OCI-LY3 (cell line): ENCODE data around the gene WWC1.

ENCODE experiments used
- H2AFZ ChIP-seq: fragments of 200-600, 300-600 bp; shearing (Covaris generic); 2 replicates; pipeline ENCODE4 v1.6.0; 2014; ENCODE audit warnings: antibody characterized with exemption, low read depth, low read length
- H3K27ac ChIP-seq: fragments of 200-600, 300-600 bp; sonication (generic); 2 replicates; pipeline ENCODE4 v1.5.1; 2014; ENCODE audit warnings: mild to moderate bottlenecking, low read length, moderate library complexity, mixed read lengths
- H3K27me3 ChIP-seq: fragments of 200-600, 300-600 bp; sonication (generic); 2 replicates; pipeline ENCODE4 v1.6.1; 2014; ENCODE audit warnings: low read depth, low read length, mixed read lengths
- H3K36me3 ChIP-seq: fragments of 200-600, 300-600 bp; sonication (generic); replicated peaks from 2 replicates; pipeline ENCODE3; 2014; ENCODE audit warnings: low read depth, low read length, mixed read lengths
- H3K4me1 ChIP-seq: fragments of 300-600, 200-600 bp; sonication (generic); 2 replicates; pipeline ENCODE4 v1.6.1; 2014; ENCODE audit warnings: low read length, mixed read lengths
- H3K4me2 ChIP-seq: fragments of 200-600, 300-600 bp; sonication (generic); 2 replicates; pipeline ENCODE4 v1.6.1; 2014; ENCODE audit warnings: low read length, mixed read lengths
- H3K4me3 ChIP-seq: fragments of 300-600, 200-600 bp; sonication (generic); 2 replicates; pipeline ENCODE4 v1.5.1; 2014; ENCODE audit warnings: antibody characterized with exemption, mild to moderate bottlenecking, low read length, moderate library complexity
- H3K79me2 ChIP-seq: fragments of 300-600, 200-600 bp; shearing (Covaris generic); 2 replicates; pipeline ENCODE4 v1.6.1; 2014; ENCODE audit warnings: mild to moderate bottlenecking, low read length, mixed read lengths
- H3K9ac ChIP-seq: fragments of 300-600, 200-600 bp; shearing (Covaris generic); 2 replicates; pipeline ENCODE4 v1.6.0; 2014; ENCODE audit warnings: mild to moderate bottlenecking, low read length, moderate library complexity
- H3K9me3 ChIP-seq: fragments of 200-600, 300-600 bp; shearing (Covaris generic); 2 replicates; pipeline ENCODE4 v1.6.1; 2014; ENCODE audit warnings: low read length, mixed read lengths; ENCODE audit not compliant: insufficient read depth
- H4K20me1 ChIP-seq: fragments of 200-600, 300-600 bp; sonication (generic); 2 replicates; pipeline ENCODE4 v1.6.1; 2016; ENCODE audit warnings: low read length, mixed read lengths; ENCODE audit not compliant: insufficient read depth
- CTCF ChIP-seq: fragments of 200-600, 300-600 bp; sonication (generic); IDR thresholded peaks from 2 replicates; pipeline ENCODE4 v1.5.1; 2014; ENCODE audit warnings: antibody characterized with exemption, low read length, low read depth
- EZH2phosphoT487 ChIP-seq: fragments of 200-600 bp; shearing (Covaris generic); IDR thresholded peaks from 2 replicates; pipeline ENCODE4 v1.6.1; 2018; ENCODE audit warnings: antibody characterized with exemption, mixed run types, low read depth

Gene WWC1

GRCh38 chr5:168447808-168448207, 156.4 kb downstream of the WWC1 start:
- no peak overlapping the region for H3K27ac ChIP-seq

GRCh38 chr5:168449166-168449565, 157.7 kb downstream of the WWC1 start:
- Histone ChIP-seq H3K36me3 (peaks cover 4% of the 10 kb centered on the region), H3K9me3 (no peaks in the 10 kb centered on the region), H3K4me2 (no peak overlapping the region), H3K79me2 (no peaks in the 10 kb centered on the region), H3K27me3 (no peaks in the 10 kb centered on the region), H3K9ac (no peak overlapping the region), H3K27ac (no peak overlapping the region), H3K4me1 (no peaks in the 10 kb centered on the region), H4K20me1 (no peaks in the 10 kb centered on the region), H3K4me3 (no peak overlapping the region), H2AFZ (no peak overlapping the region)
- TF ChIP-seq CTCF (no peak), EZH2phosphoT487 (no peak)

More at GRCh38 chr5:168447808-168448207, 156.4 kb downstream of the WWC1 start:
- H3K27me3 ChIP-seq: no peaks in the 10 kb centered on the region
- H3K79me2 ChIP-seq: no peaks in the 10 kb centered on the region
- no peak overlapping the region for H2AFZ ChIP-seq
- H4K20me1 ChIP-seq: no peaks in the 10 kb centered on the region
- peaks cover 4% of the 10 kb centered on the region for H3K36me3 ChIP-seq
- no peak for TF ChIP-seq CTCF
- TF ChIP-seq EZH2phosphoT487: no peak
- H3K4me1 ChIP-seq: no peaks in the 10 kb centered on the region
- H3K4me2 ChIP-seq: no peak overlapping the region
- no peak overlapping the region for H3K9ac ChIP-seq
- H3K4me3 ChIP-seq: no peak overlapping the region
- H3K9me3 ChIP-seq: no peaks in the 10 kb centered on the region

- no peak overlapping the region for H3K4me3 ChIP-seq
- peaks cover under 1% of the 10 kb centered on the region for H3K36me3 ChIP-seq
- H3K4me2 ChIP-seq: no peak overlapping the region
- H2AFZ ChIP-seq: no peak overlapping the region
- no peak for TF ChIP-seq EZH2phosphoT487
- no peaks in the 10 kb centered on the region for H4K20me1 ChIP-seq
- H3K27me3 ChIP-seq: no peaks in the 10 kb centered on the region
- H3K4me1 ChIP-seq: no peaks in the 10 kb centered on the region
- H3K9ac ChIP-seq: no peak overlapping the region
- no peaks in the 10 kb centered on the region for H3K9me3 ChIP-seq
- H3K79me2 ChIP-seq: no peaks in the 10 kb centered on the region
- H3K27ac ChIP-seq: no peak overlapping the region
Measured at GRCh38 chr5:168451565-168451964, 160.1 kb downstream of the WWC1 start.

GRCh38 chr5:168455201-168455600, 163.8 kb downstream of the WWC1 start:
- no peaks in the 10 kb centered on the region for H3K27me3 ChIP-seq
- H3K4me1 ChIP-seq: no peaks in the 10 kb centered on the region
- no peaks in the 10 kb centered on the region for H4K20me1 ChIP-seq
- no peaks in the 10 kb centered on the region for H3K9me3 ChIP-seq
- no peak overlapping the region for H3K27ac ChIP-seq
- TF ChIP-seq CTCF (no peak), EZH2phosphoT487 (no peak)
- no peak overlapping the region for H3K4me3 ChIP-seq
- no peak overlapping the region for H2AFZ ChIP-seq
- no peak overlapping the region for H3K4me2 ChIP-seq
- H3K79me2 ChIP-seq: no peaks in the 10 kb centered on the region
- no peak overlapping the region for H3K9ac ChIP-seq
- peaks cover 18% of the 10 kb centered on the region for H3K36me3 ChIP-seq

GRCh38 chr5:168457542-168457941, 166.1 kb downstream of the WWC1 start:
- Histone ChIP-seq H3K27ac (no peak overlapping the region), H2AFZ (no peak overlapping the region), H3K9me3 (no peaks in the 10 kb centered on the region), H3K4me3 (no peak overlapping the region), H3K79me2 (no peaks in the 10 kb centered on the region), H3K36me3 (peaks cover 18% of the 10 kb centered on the region), H3K9ac (no peak overlapping the region), H3K4me2 (no peak overlapping the region), H3K27me3 (no peaks in the 10 kb centered on the region), H3K4me1 (no peaks in the 10 kb centered on the region), H4K20me1 (no peaks in the 10 kb centered on the region)
- TF ChIP-seq CTCF (no peak), EZH2phosphoT487 (no peak)
